Measurements from ENCODE around the gene TAB3.

Gene TAB3

GRCh38 chrX:30904186-30904585 is 15.1 kb upstream of the TAB3 start:
- Histone ChIP-seq H3K79me2 (ENCODE audit: insufficient read depth, low read depth) (no peaks in the 10 kb centered on the region), H3K27me3 (ENCODE audit: insufficient read depth, low read depth) (no peaks in the 10 kb centered on the region), H3K4me2 (no peak overlapping the region), H2AFZ (ENCODE audit: low read depth) (no peak overlapping the region), H3K4me1 (ENCODE audit: low read depth, poor library complexity, severe bottlenecking) (no peaks in the 10 kb centered on the region), H3K27ac (no peak overlapping the region), H3K4me3 (IDR thresholded peaks at IDR 0.05; ENCODE audit: insufficient read depth, low read depth, low read length) (no peak overlapping the region), H4K20me1 (ENCODE audit: insufficient read depth) (no peaks in the 10 kb centered on the region), H3K9ac (no peak overlapping the region), H3K36me3 (ENCODE audit: insufficient read depth) (no peaks in the 10 kb centered on the region)
- TF ChIP-seq CTCF (conservative IDR thresholded peaks at IDR 0.05; ENCODE audit: low read depth, low read length), result no peak

GRCh38 chrX:30900227-30900626 is 11.2 kb upstream of the TAB3 start:
- Histone ChIP-seq H3K9ac (no peak overlapping the region), H3K27me3 (ENCODE audit: insufficient read depth, low read depth) (no peaks in the 10 kb centered on the region), H3K79me2 (ENCODE audit: insufficient read depth, low read depth) (no peaks in the 10 kb centered on the region), H2AFZ (ENCODE audit: low read depth) (no peak overlapping the region), H4K20me1 (ENCODE audit: insufficient read depth) (no peaks in the 10 kb centered on the region), H3K4me3 (IDR thresholded peaks at IDR 0.05; ENCODE audit: insufficient read depth, low read depth, low read length) (no peak overlapping the region), H3K4me2 (no peak overlapping the region), H3K27ac (no peak overlapping the region), H3K4me1 (ENCODE audit: low read depth, poor library complexity, severe bottlenecking) (no peaks in the 10 kb centered on the region), H3K36me3 (ENCODE audit: insufficient read depth) (no peaks in the 10 kb centered on the region)
- TF ChIP-seq CTCF (conservative IDR thresholded peaks at IDR 0.05; ENCODE audit: low read depth, low read length), result no peak

GRCh38 chrX:30898886-30899285 is 9.8 kb upstream of the TAB3 start:
- TF ChIP-seq CTCF (conservative IDR thresholded peaks at IDR 0.05; ENCODE audit: low read depth, low read length), result no peak
- Histone ChIP-seq H3K4me2 (no peak overlapping the region), H3K36me3 (ENCODE audit: insufficient read depth) (no peaks in the 10 kb centered on the region), H3K27me3 (ENCODE audit: insufficient read depth, low read depth) (no peaks in the 10 kb centered on the region), H3K79me2 (ENCODE audit: insufficient read depth, low read depth) (no peaks in the 10 kb centered on the region), H3K4me3 (IDR thresholded peaks at IDR 0.05; ENCODE audit: insufficient read depth, low read depth, low read length) (no peak overlapping the region), H3K9ac (no peak overlapping the region), H4K20me1 (ENCODE audit: insufficient read depth) (no peaks in the 10 kb centered on the region), H3K27ac (no peak overlapping the region), H2AFZ (ENCODE audit: low read depth) (no peak overlapping the region), H3K4me1 (ENCODE audit: low read depth, poor library complexity, severe bottlenecking) (no peaks in the 10 kb centered on the region)

- no peak overlapping the region for H3K27ac ChIP-seq
- H3K36me3 ChIP-seq (ENCODE audit: insufficient read depth), result no peaks in the 10 kb centered on the region
- H4K20me1 ChIP-seq (ENCODE audit: insufficient read depth), result no peaks in the 10 kb centered on the region
- no peak overlapping the region for H3K9ac ChIP-seq
- H3K79me2 ChIP-seq (ENCODE audit: insufficient read depth, low read depth), result no peaks in the 10 kb centered on the region
- no peaks in the 10 kb centered on the region for H3K27me3 ChIP-seq (ENCODE audit: insufficient read depth, low read depth)
- H3K4me1 ChIP-seq (ENCODE audit: low read depth, poor library complexity, severe bottlenecking), result no peaks in the 10 kb centered on the region
- TF ChIP-seq CTCF (conservative IDR thresholded peaks at IDR 0.05; ENCODE audit: low read depth, low read length), result no peak
- no peak overlapping the region for H3K4me2 ChIP-seq
- H2AFZ ChIP-seq (ENCODE audit: low read depth), result no peak overlapping the region
- H3K4me3 ChIP-seq (IDR thresholded peaks at IDR 0.05; ENCODE audit: insufficient read depth, low read depth, low read length), result no peak overlapping the region
Measured at GRCh38 chrX:30895370-30895769, 6.3 kb upstream of the TAB3 start.
